PC-3 (cell line): Measurements from ENCODE around the gene ZNF143.

Source experiments
- EZH2 ChIP-seq: fragments of 300-600 bp; sonication (generic); IDR thresholded peaks from one replicate; pipeline ENCODE4 v1.6.1; 2017; ENCODE audit warnings: antibody characterized with exemption, mild to moderate bottlenecking, low read length; ENCODE audit not compliant: unreplicated experiment
- TF ChIP-seq, protein P1 (sequence below): fragments of 300-600 bp; sonication (generic); conservative IDR thresholded peaks from 2 replicates; pipeline ENCODE4 v1.5.1; 2017; ENCODE audit warnings: antibody characterized with exemption, low read depth, mild to moderate bottlenecking, low read length

DNA sequence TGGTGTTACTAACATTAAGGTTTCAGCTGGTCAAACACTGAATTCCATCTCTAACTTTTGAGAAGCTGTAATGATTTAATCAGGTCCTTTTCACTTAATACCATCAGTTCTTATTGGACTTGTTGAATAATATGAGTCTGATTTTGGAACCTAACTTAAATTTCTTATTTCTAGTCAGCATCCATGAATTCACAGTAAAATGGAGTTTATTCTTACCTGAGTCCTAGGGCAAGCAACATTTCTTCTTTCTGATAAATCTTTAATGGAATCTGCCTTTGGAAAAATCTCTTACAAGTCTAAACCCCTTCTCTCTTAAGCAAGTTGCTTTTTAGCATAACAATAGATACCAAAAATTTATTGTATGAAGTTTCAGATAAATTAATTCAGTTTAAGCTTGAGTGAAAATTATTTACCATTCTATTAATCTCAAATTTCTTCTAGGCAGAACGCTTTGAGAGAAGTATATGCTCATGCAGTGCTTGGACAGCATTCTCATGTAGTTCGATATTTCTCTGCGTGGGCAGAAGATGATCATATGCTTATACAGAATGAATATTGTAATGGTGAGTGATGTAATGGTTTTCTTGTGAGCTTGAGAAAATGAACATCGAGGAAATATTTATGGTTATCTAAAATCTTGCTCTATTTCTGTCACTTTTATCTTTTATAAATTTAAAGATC is 116.0 kb downstream of the ZNF143 start:
- TF ChIP-seq EZH2 = no peak
- TF ChIP-seq, protein P1, sequence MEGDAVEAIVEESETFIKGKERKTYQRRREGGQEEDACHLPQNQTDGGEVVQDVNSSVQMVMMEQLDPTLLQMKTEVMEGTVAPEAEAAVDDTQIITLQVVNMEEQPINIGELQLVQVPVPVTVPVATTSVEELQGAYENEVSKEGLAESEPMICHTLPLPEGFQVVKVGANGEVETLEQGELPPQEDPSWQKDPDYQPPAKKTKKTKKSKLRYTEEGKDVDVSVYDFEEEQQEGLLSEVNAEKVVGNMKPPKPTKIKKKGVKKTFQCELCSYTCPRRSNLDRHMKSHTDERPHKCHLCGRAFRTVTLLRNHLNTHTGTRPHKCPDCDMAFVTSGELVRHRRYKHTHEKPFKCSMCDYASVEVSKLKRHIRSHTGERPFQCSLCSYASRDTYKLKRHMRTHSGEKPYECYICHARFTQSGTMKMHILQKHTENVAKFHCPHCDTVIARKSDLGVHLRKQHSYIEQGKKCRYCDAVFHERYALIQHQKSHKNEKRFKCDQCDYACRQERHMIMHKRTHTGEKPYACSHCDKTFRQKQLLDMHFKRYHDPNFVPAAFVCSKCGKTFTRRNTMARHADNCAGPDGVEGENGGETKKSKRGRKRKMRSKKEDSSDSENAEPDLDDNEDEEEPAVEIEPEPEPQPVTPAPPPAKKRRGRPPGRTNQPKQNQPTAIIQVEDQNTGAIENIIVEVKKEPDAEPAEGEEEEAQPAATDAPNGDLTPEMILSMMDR = no peak
